Measurements from ENCODE around the gene C12orf42. TPM values are rescaled to one million over a fixed set of nuclear protein-coding genes. Genes with fewer than 3 reads are reported as not detected.

The C12orf42 gene
- total RNA-seq (not detected), polyA plus RNA-seq (not detected)
- long read RNA-seq, donor 1 = 0 reads
- long read RNA-seq, donor 2 = 0 reads

GRCh38 chr12:103495469-103496456 is at the start of gene C12orf42:
Gene C12orf42 (minus strand): TSS chr12:103495968. CDS start chr12:103478426, 17,542 bp downstream.
- Histone ChIP-seq H3K4me1 (no peaks in the 10 kb centered on the region), H3K27me3 (ENCODE audit: insufficient read depth in 3 of 3, low read length in 2 of 3) (peaks cover 3 to 46% (median 10%) of the 10 kb centered on the region in 3 donors), H3K4me3 (peak within 1 kb of the TSS; percentile 52), H3K36me3 (ENCODE audit: insufficient read depth in 1 of 2, low read depth in 1 of 2) (no peaks in the 10 kb centered on the region), H3K9me3 (no peaks in the 10 kb centered on the region), H3K27ac (no peak within 1 kb of the TSS)
- TF ChIP-seq CTCF (IDR thresholded peaks at IDR 0.05) = no peak
- ATAC-seq (no peak), DNase-seq (peak; percentile 16 to 51)
- WGBS, 3 donors = 0 to 2% (median 1%) methylated on average over 42 to 77 of the region's 77 CpGs
- intact Hi-C loops (cut with DNase I) = no loop called here

GRCh38 chr12:103542078-103542477 is 46.3 kb upstream of the C12orf42 start:
- intact Hi-C loops (cut with DNase I) = loop anchor here in 1 of 2 donors (10.0 kb wide), 1 partner anchor 657 kb away; no protein-coding TSS in a partner anchor
- TF ChIP-seq CTCF (IDR thresholded peaks at IDR 0.05) = no peak

GRCh38 chr12:103540319-103540718 is 44.6 kb upstream of the C12orf42 start:
- Histone ChIP-seq H3K4me1 (no peaks in the 10 kb centered on the region), H3K36me3 (ENCODE audit: insufficient read depth in 1 of 2, low read depth in 1 of 2) (no peaks in the 10 kb centered on the region), H3K4me3 (no peak overlapping the region), H3K9me3 (no peaks in the 10 kb centered on the region), H3K27me3 (ENCODE audit: insufficient read depth in 3 of 3, low read length in 2 of 3) (no peaks in the 10 kb centered on the region), H3K27ac (no peak overlapping the region)
- intact Hi-C loops (cut with DNase I) = loop anchor here in 1 of 2 donors (10.0 kb wide), 1 partner anchor 656 kb away; no protein-coding TSS in a partner anchor
- ATAC-seq = no peak
- TF ChIP-seq CTCF (IDR thresholded peaks at IDR 0.05) = no peak
- WGBS, 3 donors = 60 to 85% (median 78%) methylated on average over 3 of the region's 3 CpGs
- no peak for DNase-seq

More at GRCh38 chr12:103542078-103542477, 46.3 kb upstream of the C12orf42 start:
- Histone ChIP-seq H3K4me3 (no peak overlapping the region), H3K36me3 (ENCODE audit: insufficient read depth in 1 of 2, low read depth in 1 of 2) (no peaks in the 10 kb centered on the region), H3K9me3 (no peaks in the 10 kb centered on the region), H3K4me1 (no peaks in the 10 kb centered on the region), H3K27ac (no peak overlapping the region), H3K27me3 (ENCODE audit: insufficient read depth in 3 of 3, low read length in 2 of 3) (no peaks in the 10 kb centered on the region)
- DNase-seq (no peak), ATAC-seq (no peak)
- 91% methylated on average over 3 of the region's 3 CpGs for WGBS, 3 donors

- 29 to 48% (median 41%) methylated on average over 1 of the region's 1 CpG for WGBS, 3 donors
- peaks cover 0 to 6% (median 0%) of the 10 kb centered on the region in 3 donors for H3K27me3 ChIP-seq (ENCODE audit: insufficient read depth in 3 of 3, low read length in 2 of 3)
- no peak for TF ChIP-seq CTCF (IDR thresholded peaks at IDR 0.05)
- H3K27ac ChIP-seq = no peak overlapping the region
- no peak for ATAC-seq
- no peak overlapping the region for H3K4me3 ChIP-seq
- H3K4me1 ChIP-seq = no peaks in the 10 kb centered on the region
- no peaks in the 10 kb centered on the region for H3K9me3 ChIP-seq
- no peaks in the 10 kb centered on the region for H3K36me3 ChIP-seq (ENCODE audit: insufficient read depth in 1 of 2, low read depth in 1 of 2)
- DNase-seq = no peak
- intact Hi-C loops (cut with DNase I) = no loop called here
These were observed 42.6 kb upstream of the C12orf42 start for GRCh38 chr12:103538397-103538796.

Data from psoas muscle (tissue), 8 donors.